ENCODE data around the gene WDR76. TPM values are rescaled to one million over a fixed set of nuclear protein-coding genes. Genes with fewer than 3 reads are reported as not detected.

Gene WDR76
- total and polyA plus RNA-seq, 7 donors, result 1.2 to 11.6 (median 8.9) TPM

DNA sequence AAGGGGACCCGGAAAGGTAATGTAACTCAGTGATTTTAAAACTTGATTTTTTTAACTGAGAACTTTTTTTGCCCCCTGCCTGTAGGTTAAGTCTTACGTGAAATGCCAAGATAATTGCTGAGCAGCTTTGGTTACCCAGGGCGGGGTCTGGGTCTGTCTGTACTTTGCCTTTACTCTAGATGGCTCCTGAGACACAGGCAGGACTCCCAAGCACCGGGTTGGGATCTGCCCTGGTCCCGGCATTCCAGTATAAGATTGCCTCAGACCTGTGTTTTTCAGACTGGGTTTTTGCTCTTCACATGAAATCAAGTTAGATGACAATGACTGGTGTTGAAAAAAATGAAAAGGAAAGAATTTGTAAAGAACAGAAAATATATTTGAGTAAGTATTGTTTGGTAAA is 40.3 kb downstream of the WDR76 start:
- no peak for DNase-seq
- no peak overlapping the region for H3K27ac ChIP-seq
- peaks cover 0 to 12% (median 7%) of the 10 kb centered on the region in 4 donors for H3K36me3 ChIP-seq
- H3K27me3 ChIP-seq, result no peaks in the 10 kb centered on the region
- intact Hi-C loops (cut with DNase I), result no loop called here
- no peak for TF ChIP-seq EP300 (IDR thresholded peaks at IDR 0.05)
- TF ChIP-seq POLR2AphosphoS5 (IDR thresholded peaks at IDR 0.05), result no peak
- TF ChIP-seq, protein P1, sequence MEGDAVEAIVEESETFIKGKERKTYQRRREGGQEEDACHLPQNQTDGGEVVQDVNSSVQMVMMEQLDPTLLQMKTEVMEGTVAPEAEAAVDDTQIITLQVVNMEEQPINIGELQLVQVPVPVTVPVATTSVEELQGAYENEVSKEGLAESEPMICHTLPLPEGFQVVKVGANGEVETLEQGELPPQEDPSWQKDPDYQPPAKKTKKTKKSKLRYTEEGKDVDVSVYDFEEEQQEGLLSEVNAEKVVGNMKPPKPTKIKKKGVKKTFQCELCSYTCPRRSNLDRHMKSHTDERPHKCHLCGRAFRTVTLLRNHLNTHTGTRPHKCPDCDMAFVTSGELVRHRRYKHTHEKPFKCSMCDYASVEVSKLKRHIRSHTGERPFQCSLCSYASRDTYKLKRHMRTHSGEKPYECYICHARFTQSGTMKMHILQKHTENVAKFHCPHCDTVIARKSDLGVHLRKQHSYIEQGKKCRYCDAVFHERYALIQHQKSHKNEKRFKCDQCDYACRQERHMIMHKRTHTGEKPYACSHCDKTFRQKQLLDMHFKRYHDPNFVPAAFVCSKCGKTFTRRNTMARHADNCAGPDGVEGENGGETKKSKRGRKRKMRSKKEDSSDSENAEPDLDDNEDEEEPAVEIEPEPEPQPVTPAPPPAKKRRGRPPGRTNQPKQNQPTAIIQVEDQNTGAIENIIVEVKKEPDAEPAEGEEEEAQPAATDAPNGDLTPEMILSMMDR (IDR thresholded peaks at IDR 0.05), result no peak
- TF ChIP-seq POLR2A (IDR thresholded peaks at IDR 0.05), result no peak
- H3K4me1 ChIP-seq, result peaks cover 0 to 7% (median 0%) of the 10 kb centered on the region in 4 donors
- no peaks in the 10 kb centered on the region for H3K9me3 ChIP-seq
- H3K4me3 ChIP-seq, result no peak overlapping the region
- WGBS, 2 donors, result 31 to 78% methylated on average over 5 of the region's 5 CpGs

DNA sequence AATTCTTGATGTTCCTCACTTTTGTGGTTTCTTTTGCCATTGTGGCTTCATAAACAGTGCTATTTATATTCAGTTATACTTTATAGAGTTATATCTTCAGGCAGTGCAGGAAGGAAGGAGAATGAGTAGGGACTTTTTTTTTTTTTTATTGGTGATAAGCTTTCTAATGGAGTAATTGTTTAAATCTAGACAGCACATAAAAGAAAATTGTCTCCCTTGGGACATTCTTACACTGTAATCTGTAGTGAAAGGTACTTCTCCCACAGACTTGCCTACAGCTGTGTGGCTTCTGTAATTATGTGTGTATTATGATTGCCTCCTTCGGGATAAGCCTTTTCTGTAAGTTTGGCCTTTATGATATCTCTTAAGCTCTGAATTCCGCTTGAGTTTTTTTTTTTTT is 41.6 kb downstream of the WDR76 start:
- Histone ChIP-seq H3K4me3 (no peak overlapping the region), H3K4me1 (peaks cover 0 to 9% (median 0%) of the 10 kb centered on the region in 4 donors), H3K27me3 (no peaks in the 10 kb centered on the region), H3K9me3 (no peaks in the 10 kb centered on the region), H3K27ac (no peak overlapping the region), H3K36me3 (peaks cover 0 to 11% (median 5%) of the 10 kb centered on the region in 4 donors)
- TF ChIP-seq POLR2A (IDR thresholded peaks at IDR 0.05) (no peak), EP300 (IDR thresholded peaks at IDR 0.05) (no peak), POLR2AphosphoS5 (IDR thresholded peaks at IDR 0.05) (no peak)
- TF ChIP-seq, protein P1 (IDR thresholded peaks at IDR 0.05), result no peak
- no peak for DNase-seq
- intact Hi-C loops (cut with DNase I), result no loop called here
- WGBS, 2 donors, result 90 to 95% methylated on average over 2 of the region's 2 CpGs

DNA sequence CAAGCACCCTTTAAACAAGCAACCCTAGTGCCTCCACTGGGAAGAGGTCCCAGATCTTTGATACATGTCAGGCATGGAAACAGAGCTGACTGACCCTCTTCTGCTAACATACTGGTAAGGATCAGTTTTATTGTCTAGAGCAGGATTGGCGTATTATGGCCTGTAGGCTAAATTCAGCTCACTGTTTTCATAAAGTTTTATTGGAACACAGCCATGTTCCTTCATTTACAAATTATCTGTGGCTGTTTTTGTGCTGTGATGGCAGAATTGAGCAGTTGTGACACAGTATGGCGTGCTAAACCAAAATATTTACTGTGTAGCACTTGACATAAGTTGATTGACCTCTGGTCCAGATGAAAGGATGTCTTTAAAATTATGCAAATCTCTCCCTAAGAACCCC is 45.0 kb downstream of the WDR76 start:
- H3K27me3 ChIP-seq, result no peaks in the 10 kb centered on the region
- H3K27ac ChIP-seq, result peak overlapping the region in 1 of 4 donors; percentile 14
- TF ChIP-seq, protein P1 (IDR thresholded peaks at IDR 0.05), result no peak
- no peak for TF ChIP-seq EP300 (IDR thresholded peaks at IDR 0.05)
- TF ChIP-seq POLR2AphosphoS5 (IDR thresholded peaks at IDR 0.05), result no peak
- TF ChIP-seq POLR2A (IDR thresholded peaks at IDR 0.05), result no peak
- H3K4me3 ChIP-seq, result no peak overlapping the region
- 83 to 88% methylated on average over 2 of the region's 2 CpGs for WGBS, 2 donors
- H3K36me3 ChIP-seq, result peaks cover 0 to 3% (median 0%) of the 10 kb centered on the region in 4 donors
- peaks cover 0 to 9% (median 0%) of the 10 kb centered on the region in 4 donors for H3K4me1 ChIP-seq
- no peaks in the 10 kb centered on the region for H3K9me3 ChIP-seq
- intact Hi-C loops (cut with DNase I), result loop anchor here (5.0 kb wide), 1 partner anchor 350 kb away; no protein-coding TSS in a partner anchor
- DNase-seq, result no peak

DNA sequence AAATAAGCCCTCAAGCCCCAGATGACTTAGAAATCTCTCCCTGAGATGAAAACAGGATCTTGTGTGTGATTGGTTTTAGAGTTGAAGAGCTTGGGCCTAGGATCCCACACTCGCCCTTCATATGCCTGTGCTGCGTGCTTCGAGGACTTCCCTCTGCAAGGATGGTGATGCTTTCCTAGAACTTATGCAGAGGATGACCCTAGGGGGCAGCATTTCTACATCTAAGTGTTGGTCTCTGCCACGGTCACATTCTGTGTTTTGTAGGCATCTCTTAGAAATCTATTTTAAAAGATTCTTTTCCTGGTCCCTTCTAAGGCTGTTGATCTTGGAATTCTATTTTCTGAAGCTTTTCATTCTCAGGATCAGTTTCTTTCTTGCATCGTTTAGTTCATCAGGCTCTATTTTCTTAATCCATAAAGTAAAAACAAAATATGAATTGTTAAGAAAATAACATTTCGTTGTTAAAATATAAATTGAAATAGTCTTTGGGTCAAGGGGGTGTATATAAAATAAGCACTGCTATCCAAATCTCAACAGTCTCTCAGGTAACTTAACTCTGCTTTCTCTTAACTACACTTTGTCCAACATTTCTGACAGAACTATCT is 45.7 kb downstream of the WDR76 start:
- 70 to 72% methylated on average over 6 of the region's 6 CpGs for WGBS, 2 donors
- no peak overlapping the region for H3K27ac ChIP-seq
- intact Hi-C loops (cut with DNase I), result loop anchor here (5.0 kb wide), 1 partner anchor 350 kb away; no protein-coding TSS in a partner anchor
- peaks cover 0 to 9% (median 0%) of the 10 kb centered on the region in 4 donors for H3K4me1 ChIP-seq
- no peaks in the 10 kb centered on the region for H3K36me3 ChIP-seq
- DNase-seq, result no peak
- H3K9me3 ChIP-seq, result no peaks in the 10 kb centered on the region
- TF ChIP-seq, protein P1 (IDR thresholded peaks at IDR 0.05), result peak in 2 of 4 experiments; percentile 35 to 44
- no peak for TF ChIP-seq EP300 (IDR thresholded peaks at IDR 0.05)
- no peak overlapping the region for H3K4me3 ChIP-seq
- H3K27me3 ChIP-seq, result no peaks in the 10 kb centered on the region

All from sigmoid colon (tissue), 7 donors.